ENCODE results near the gene COMMD9. TPM values are rescaled to one million over a fixed set of nuclear protein-coding genes. Genes with fewer than 3 reads are reported as not detected.

Gene COMMD9
- total and polyA plus RNA-seq, 2 experiments from 2014 or later, result 42.2 to 85.3 TPM

- Histone ChIP-seq H3F3A (ENCODE audit: insufficient read depth) (no peaks in the 10 kb centered on the region), H3K36me3 (ENCODE audit: low read depth) (peaks cover 13% of the 10 kb centered on the region; the same call in 1 of the 2 replicates), H3K4me2 (ENCODE audit: unreplicated experiment) (no peak overlapping the region), H3K4me1 (ENCODE audit: insufficient read depth) (no peaks in the 10 kb centered on the region), H3K9me3 (ENCODE audit: low read depth) (no peaks in the 10 kb centered on the region), H3K79me2 (ENCODE audit: insufficient read depth) (no peaks in the 10 kb centered on the region), H3K27ac (no peak overlapping the region), H3K27me3 (replicated peaks; ENCODE audit: insufficient read depth) (no peaks in the 10 kb centered on the region), H3K9ac (no peak overlapping the region), H2AFZ (no peak overlapping the region), H3K4me3 (no peak overlapping the region), H3K9me2 (ENCODE audit: insufficient read depth) (no peaks in the 10 kb centered on the region), H4K20me1 (ENCODE audit: insufficient read depth) (no peaks in the 10 kb centered on the region)
- TF ChIP-seq EZH2phosphoT487 (IDR thresholded peaks at IDR 0.05; ENCODE audit: insufficient read depth, low read depth) (no peak), EZH2 (IDR thresholded peaks at IDR 0.05; ENCODE audit: insufficient read depth, poor library complexity, severe bottlenecking) (no peak)
- DNase-seq, result no peak
- WGBS, 2 experiments (ENCODE audit: low coverage in 1 of 2, low lambda C conversion rate in 2 of 2, missing lambda C conversion rate in 2 of 2), result 97 to 99% methylated on average over 6 to 7 of the region's 7 CpGs
- in situ Hi-C loops (cut with MboI), result loop anchor here (10.0 kb wide), 1 partner anchor 790 kb away; no protein-coding TSS in a partner anchor
Observed at GRCh38 chr11:36274414-36274813, 14.8 kb downstream of the COMMD9 start.

GRCh38 chr11:36273110-36273509 lies 16.1 kb downstream of the COMMD9 start:
- H3K4me3 ChIP-seq, result no peak overlapping the region
- H3K27me3 ChIP-seq (replicated peaks; ENCODE audit: insufficient read depth), result no peaks in the 10 kb centered on the region
- no peak overlapping the region for H2AFZ ChIP-seq
- H4K20me1 ChIP-seq (ENCODE audit: insufficient read depth), result no peaks in the 10 kb centered on the region
- no peak overlapping the region for H3K9ac ChIP-seq
- in situ Hi-C loops (cut with MboI), result loop anchor here (10.0 kb wide), 1 partner anchor 788 kb away; no protein-coding TSS in a partner anchor
- no peaks in the 10 kb centered on the region for H3K4me1 ChIP-seq (ENCODE audit: insufficient read depth)
- H3K4me2 ChIP-seq (ENCODE audit: unreplicated experiment), result no peak overlapping the region
- WGBS, 2 experiments (ENCODE audit: low coverage in 1 of 2, low lambda C conversion rate in 2 of 2, missing lambda C conversion rate in 2 of 2), result 69 to 76% methylated on average over 3 of the region's 3 CpGs
- H3K36me3 ChIP-seq (ENCODE audit: low read depth), result peaks cover 13% of the 10 kb centered on the region; the same call in 1 of the 2 replicates
- H3K9me2 ChIP-seq (ENCODE audit: insufficient read depth), result no peaks in the 10 kb centered on the region
- no peaks in the 10 kb centered on the region for H3K9me3 ChIP-seq (ENCODE audit: low read depth)
- TF ChIP-seq EZH2phosphoT487 (IDR thresholded peaks at IDR 0.05; ENCODE audit: insufficient read depth, low read depth) (no peak), EZH2 (IDR thresholded peaks at IDR 0.05; ENCODE audit: insufficient read depth, poor library complexity, severe bottlenecking) (no peak)
- DNase-seq, result no peak
- H3K79me2 ChIP-seq (ENCODE audit: insufficient read depth), result no peaks in the 10 kb centered on the region
- H3F3A ChIP-seq (ENCODE audit: insufficient read depth), result no peaks in the 10 kb centered on the region
- no peak overlapping the region for H3K27ac ChIP-seq

- H3K4me2 ChIP-seq (ENCODE audit: unreplicated experiment), result no peak overlapping the region
- no peaks in the 10 kb centered on the region for H3K79me2 ChIP-seq (ENCODE audit: insufficient read depth)
- H3K4me3 ChIP-seq, result no peak overlapping the region
- no peak overlapping the region for H2AFZ ChIP-seq
- H3K9me2 ChIP-seq (ENCODE audit: insufficient read depth), result no peaks in the 10 kb centered on the region
- no peaks in the 10 kb centered on the region for H4K20me1 ChIP-seq (ENCODE audit: insufficient read depth)
- H3K36me3 ChIP-seq (ENCODE audit: low read depth), result peaks cover 13% of the 10 kb centered on the region; the same call in 1 of the 2 replicates
- DNase-seq, result no peak
- 83 to 92% methylated on average over 5 of the region's 5 CpGs for WGBS, 2 experiments (ENCODE audit: low coverage in 1 of 2, low lambda C conversion rate in 2 of 2, missing lambda C conversion rate in 2 of 2)
- H3K9me3 ChIP-seq (ENCODE audit: low read depth), result no peaks in the 10 kb centered on the region
- H3K4me1 ChIP-seq (ENCODE audit: insufficient read depth), result no peaks in the 10 kb centered on the region
- H3K9ac ChIP-seq, result no peak overlapping the region
- H3F3A ChIP-seq (ENCODE audit: insufficient read depth), result no peaks in the 10 kb centered on the region
- in situ Hi-C loops (cut with MboI), result loop anchor here (10.0 kb wide), 1 partner anchor 787 kb away; no protein-coding TSS in a partner anchor
- no peak for TF ChIP-seq EZH2 (IDR thresholded peaks at IDR 0.05; ENCODE audit: insufficient read depth, poor library complexity, severe bottlenecking)
- H3K27ac ChIP-seq, result no peak overlapping the region
- no peaks in the 10 kb centered on the region for H3K27me3 ChIP-seq (replicated peaks; ENCODE audit: insufficient read depth)
Observed at GRCh38 chr11:36271794-36272407, 17.3 kb downstream of the COMMD9 start.

GRCh38 chr11:36270701-36271100 lies 18.5 kb downstream of the COMMD9 start:
- no peak for TF ChIP-seq EZH2phosphoT487 (IDR thresholded peaks at IDR 0.05; ENCODE audit: insufficient read depth, low read depth)
- no peak for TF ChIP-seq EZH2 (IDR thresholded peaks at IDR 0.05; ENCODE audit: insufficient read depth, poor library complexity, severe bottlenecking)
- no peak for DNase-seq
- Histone ChIP-seq H4K20me1 (ENCODE audit: insufficient read depth) (no peaks in the 10 kb centered on the region), H2AFZ (no peak overlapping the region), H3K27ac (no peak overlapping the region), H3K4me3 (no peak overlapping the region), H3K4me1 (ENCODE audit: insufficient read depth) (no peaks in the 10 kb centered on the region), H3K36me3 (ENCODE audit: low read depth) (peaks cover 13% of the 10 kb centered on the region; the same call in 1 of the 2 replicates), H3K27me3 (replicated peaks; ENCODE audit: insufficient read depth) (no peaks in the 10 kb centered on the region), H3K9me3 (ENCODE audit: low read depth) (no peaks in the 10 kb centered on the region), H3F3A (ENCODE audit: insufficient read depth) (no peaks in the 10 kb centered on the region), H3K9ac (no peak overlapping the region), H3K79me2 (ENCODE audit: insufficient read depth) (no peaks in the 10 kb centered on the region), H3K4me2 (ENCODE audit: unreplicated experiment) (no peak overlapping the region), H3K9me2 (ENCODE audit: insufficient read depth) (no peaks in the 10 kb centered on the region)
- in situ Hi-C loops (cut with MboI), result loop anchor here (10.0 kb wide), 1 partner anchor 786 kb away; no protein-coding TSS in a partner anchor
- WGBS, 2 experiments (ENCODE audit: low coverage in 1 of 2, low lambda C conversion rate in 2 of 2, missing lambda C conversion rate in 2 of 2), result 89 to 91% methylated on average over 9 of the region's 9 CpGs

Measured in GM23248 (cell line).